ENCODE data around the gene CDH2. TPM values are rescaled to one million over a fixed set of nuclear protein-coding genes. Genes with fewer than 3 reads are reported as not detected.

CDH2 gene
- total RNA-seq, 3 donors from 2014 or later, result 0.63 to 11.0 (median 0.67) TPM

- intact Hi-C loops (cut with DNase I, micrococcal nuclease), result no loop called here
- ATAC-seq, result no peak
- Histone ChIP-seq H3K9me3 (no peaks in the 10 kb centered on the region), H3K4me1 (ENCODE audit: low read depth) (no peaks in the 10 kb centered on the region), H3K36me3 (ENCODE audit: low read depth) (no peaks in the 10 kb centered on the region), H3K4me3 (no peak overlapping the region)
- no peak for DNase-seq
- TF ChIP-seq CTCF (IDR thresholded peaks at IDR 0.05), result no peak
These were observed 24.1 kb upstream of the CDH2 start for GRCh38 chr18:28201056-28201455.

GRCh38 chr18:28198620-28199019 is 21.7 kb upstream of the CDH2 start:
- DNase-seq (no peak), ATAC-seq (no peak)
- Histone ChIP-seq H3K4me1 (ENCODE audit: low read depth) (no peaks in the 10 kb centered on the region), H3K36me3 (ENCODE audit: low read depth) (no peaks in the 10 kb centered on the region), H3K4me3 (no peak overlapping the region), H3K9me3 (no peaks in the 10 kb centered on the region)
- intact Hi-C loops (cut with DNase I, micrococcal nuclease), result no loop called here
- no peak for TF ChIP-seq CTCF (IDR thresholded peaks at IDR 0.05)

GRCh38 chr18:28193177-28193778 is 16.3 kb upstream of the CDH2 start:
- no peaks in the 10 kb centered on the region for H3K4me1 ChIP-seq (ENCODE audit: low read depth)
- DNase-seq (no peak), ATAC-seq (no peak)
- H3K36me3 ChIP-seq (ENCODE audit: low read depth), result no peaks in the 10 kb centered on the region
- no peak overlapping the region for H3K4me3 ChIP-seq
- H3K9me3 ChIP-seq, result no peaks in the 10 kb centered on the region
- intact Hi-C loops (cut with DNase I, micrococcal nuclease), result no loop called here
- no peak for TF ChIP-seq CTCF (IDR thresholded peaks at IDR 0.05)

GRCh38 chr18:28189400-28190239 is 12.7 kb upstream of the CDH2 start:
- no peaks in the 10 kb centered on the region for H3K36me3 ChIP-seq (ENCODE audit: low read depth)
- TF ChIP-seq CTCF (IDR thresholded peaks at IDR 0.05), result peak; percentile 13
- H3K4me3 ChIP-seq, result no peak overlapping the region
- H3K4me1 ChIP-seq (ENCODE audit: low read depth), result no peaks in the 10 kb centered on the region
- no peaks in the 10 kb centered on the region for H3K9me3 ChIP-seq
- peak; percentile 43 for ATAC-seq
- intact Hi-C loops (cut with DNase I, micrococcal nuclease), result no loop called here
- peak in 1 of 3 donors; percentile 50 for DNase-seq

- no peak for DNase-seq
- no peak for ATAC-seq
- no peaks in the 10 kb centered on the region for H3K36me3 ChIP-seq (ENCODE audit: low read depth)
- no peaks in the 10 kb centered on the region for H3K9me3 ChIP-seq
- TF ChIP-seq CTCF (IDR thresholded peaks at IDR 0.05), result no peak
- intact Hi-C loops (cut with DNase I, micrococcal nuclease), result no loop called here
- H3K4me3 ChIP-seq, result no peak overlapping the region
- no peaks in the 10 kb centered on the region for H3K4me1 ChIP-seq (ENCODE audit: low read depth)
These were observed 8.2 kb upstream of the CDH2 start for GRCh38 chr18:28185121-28185520.

Measured in mucosa of descending colon (tissue), 3 donors.